Spleen (tissue), 11 donors: Measurements from ENCODE around the gene NAIP. TPM values are rescaled to one million over a fixed set of nuclear protein-coding genes. Genes with fewer than 3 reads are reported as not detected.
"Not testable (repeated sequence)": the region's sequence is repeated elsewhere in the genome, so short reads cannot be mapped to it uniquely, and the experiment has no call there.

Experiments
- DNase-seq: peaks from one replicate; pipeline ENCODE4 v3.0.0-alpha.2; 2020
- H3K27ac ChIP-seq, 8 donors: fragments of 200-600 bp; sonication (generic) in 7 of 8; 1 replicate in 4 of 8; 2 replicates in 4 of 8; pipeline versions ENCODE4 v1.5.0 to v1.8.0; 2016 to 2021; ENCODE audit warnings: inconsistent platforms in 4 of 8, mild to moderate bottlenecking in 4 of 8, moderate library complexity in 1 of 8
- H3K27me3 ChIP-seq, 7 donors: fragments of 200-600 bp; sonication (generic) in 6 of 7; replicated peaks in 1 of 7; 1 replicate in 4 of 7; 2 replicates in 3 of 7; pipeline versions ENCODE4 v1.5.0 to v1.8.0; 2016 to 2021; ENCODE audit warnings: inconsistent platforms in 3 of 7, mild to moderate bottlenecking in 1 of 7
- H3K36me3 ChIP-seq, 6 donors: fragments of 200-600 bp; sonication (generic) in 5 of 6; 1 replicate in 4 of 6; 2 replicates in 2 of 6; pipeline versions ENCODE4 v1.5.0 to v1.8.0; 2016 to 2021; ENCODE audit warnings: inconsistent platforms in 2 of 6
- H3K4me1 ChIP-seq, 6 donors: fragments of 200-600 bp; sonication (generic) in 5 of 6; 1 replicate in 3 of 6; 2 replicates in 3 of 6; pipeline versions ENCODE4 v1.5.0 to v1.8.0; 2016 to 2021; ENCODE audit warnings: inconsistent platforms in 3 of 6
- H3K4me3 ChIP-seq, 8 donors: fragments of 200-600 bp; sonication (generic) in 7 of 8; 1 replicate in 4 of 8; 2 replicates in 4 of 8; pipeline versions ENCODE4 v1.5.0 to v1.8.0; 2016 to 2021; ENCODE audit warnings: inconsistent platforms in 4 of 8, mild to moderate bottlenecking in 4 of 8, moderate library complexity in 2 of 8
- H3K9me3 ChIP-seq, 8 donors: fragments of 200-600 bp; sonication (generic) in 7 of 8; 1 replicate in 4 of 8; 2 replicates in 4 of 8; pipeline versions ENCODE4 v1.5.0 to v1.8.0; 2016 to 2021; ENCODE audit warnings: inconsistent platforms in 4 of 8
- POLR2A ChIP-seq, 3 donors: fragments of 450-650 bp; IDR thresholded peaks; one replicate each; pipeline ENCODE4 v1.5.1; 2017; ENCODE audit warnings: antibody characterized with exemption in 3 of 3, mild to moderate bottlenecking in 1 of 3
- POLR2AphosphoS5 ChIP-seq, 3 donors: sonication (generic); formaldehyde crosslinking; IDR thresholded peaks; one replicate each; pipeline ENCODE4 v1.5.1; 2017; ENCODE audit warnings: antibody characterized with exemption in 3 of 3
- WGBS, 5 donors: extraction: QIAGEN DNeasy Blood & Tissue Kit in 3 of 5; methylation state at CpG; one replicate each; pipeline versions ENCODE4 v1.1.5 to v1.1.7; 2013 to 2018; 5-methylcytosine and 5-hydroxymethylcytosine counted together
- intact Hi-C: fragments of 100-400 bp; cut with DNase I; formaldehyde crosslinking; loops from one replicate; pipeline ENCODE4 v1.15.0; 2023; ENCODE audit warnings: low total_unique reads
- polyA plus RNA-seq, 3 donors: library from polyadenylated mRNA; stranded (reverse); fragments of 200-250 nt; gene quantifications; one replicate each; pipeline ENCODE4 v1.2.1, GENCODE V29; 2013
- total RNA-seq, 7 donors: library from RNA; depleted of rRNA in 3 of 7; stranded (reverse); fragments of >200 nt in 3 of 7; fragmentation: NEBNext Ultra II Directional in 4 of 7; extraction: Animal tissue kit (Norgen Biotek cat#: 25700) in 4 of 7; gene quantifications; one replicate each; pipeline versions ENCODE4 v1.1.0 to v1.2.1, GENCODE V29; 2016 to 2021
- TF ChIP-seq, protein P1 (sequence below), 11 experiments: fragments of 200-600 bp in 7 of 11; fragments of 450-650 bp in 4 of 11; sonication (generic) in 4 of 11; IDR thresholded peaks in 8 of 11; conservative IDR thresholded peaks in 3 of 11; 1 replicate in 7 of 11; 2 replicates in 4 of 11; pipeline versions ENCODE4 v1.4.0 to v1.8.0; 2016 to 2021; ENCODE audit warnings: antibody characterized with exemption in 11 of 11, inconsistent platforms in 4 of 11, mild to moderate bottlenecking in 1 of 11
- donor health status: healthy with polysubstance abuse.
- donor health status: DM: no; HTN: no; CAD: no; lungs with moderate emphysema.
- donor health status: DM: no; HTN: no; CAD: no.
- donor health status: Bipolar disorder and iron deficiency.
- donor health status: healthy.
- donor health status: DM: no; HTN: no; CAD: no.
- donor health status: DM: yes; HTN: yes; CAD: no.

Gene NAIP
- total and polyA plus RNA-seq, 10 donors: 15.4 to 299 (median 188) TPM

DNA sequence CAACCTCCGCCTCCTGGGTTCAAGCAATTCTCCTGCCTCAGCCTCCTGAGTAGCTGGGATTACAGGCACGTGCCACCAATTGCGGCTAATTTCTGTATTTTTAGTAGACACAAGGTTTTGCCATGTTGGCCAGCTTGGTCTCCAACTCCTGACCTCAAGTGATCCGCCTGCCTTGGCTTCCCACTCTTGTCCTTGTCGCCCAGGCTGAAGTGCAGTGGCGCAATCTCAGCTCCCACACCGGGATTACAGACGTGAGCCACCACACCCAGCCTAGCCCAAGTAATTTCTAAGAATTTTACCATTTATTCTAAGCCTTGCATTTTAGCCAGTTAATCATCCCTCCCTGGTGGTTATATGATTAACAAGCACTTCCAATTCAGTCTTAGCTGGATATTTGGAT lies 11.0 kb downstream of the NAIP start:
- TF ChIP-seq, protein P1, sequence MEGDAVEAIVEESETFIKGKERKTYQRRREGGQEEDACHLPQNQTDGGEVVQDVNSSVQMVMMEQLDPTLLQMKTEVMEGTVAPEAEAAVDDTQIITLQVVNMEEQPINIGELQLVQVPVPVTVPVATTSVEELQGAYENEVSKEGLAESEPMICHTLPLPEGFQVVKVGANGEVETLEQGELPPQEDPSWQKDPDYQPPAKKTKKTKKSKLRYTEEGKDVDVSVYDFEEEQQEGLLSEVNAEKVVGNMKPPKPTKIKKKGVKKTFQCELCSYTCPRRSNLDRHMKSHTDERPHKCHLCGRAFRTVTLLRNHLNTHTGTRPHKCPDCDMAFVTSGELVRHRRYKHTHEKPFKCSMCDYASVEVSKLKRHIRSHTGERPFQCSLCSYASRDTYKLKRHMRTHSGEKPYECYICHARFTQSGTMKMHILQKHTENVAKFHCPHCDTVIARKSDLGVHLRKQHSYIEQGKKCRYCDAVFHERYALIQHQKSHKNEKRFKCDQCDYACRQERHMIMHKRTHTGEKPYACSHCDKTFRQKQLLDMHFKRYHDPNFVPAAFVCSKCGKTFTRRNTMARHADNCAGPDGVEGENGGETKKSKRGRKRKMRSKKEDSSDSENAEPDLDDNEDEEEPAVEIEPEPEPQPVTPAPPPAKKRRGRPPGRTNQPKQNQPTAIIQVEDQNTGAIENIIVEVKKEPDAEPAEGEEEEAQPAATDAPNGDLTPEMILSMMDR (IDR thresholded peaks at IDR 0.05 in 8 of 11, conservative IDR thresholded peaks at IDR 0.05 in 3 of 11): no peak
- Histone ChIP-seq H3K9me3 (no peaks in the 10 kb centered on the region), H3K27ac (no peak overlapping the region), H3K36me3 (peaks cover 0 to 44% (median 0%) of the 10 kb centered on the region in 6 donors), H3K4me1 (peaks cover 0 to 12% (median 0%) of the 10 kb centered on the region in 6 donors), H3K27me3 (no peaks in the 10 kb centered on the region), H3K4me3 (no peak overlapping the region)
- DNase-seq: no peak
- 74 to 89% (median 80%) methylated on average over 8 of the region's 8 CpGs for WGBS, 5 donors
- intact Hi-C loops: no loop called here

DNA sequence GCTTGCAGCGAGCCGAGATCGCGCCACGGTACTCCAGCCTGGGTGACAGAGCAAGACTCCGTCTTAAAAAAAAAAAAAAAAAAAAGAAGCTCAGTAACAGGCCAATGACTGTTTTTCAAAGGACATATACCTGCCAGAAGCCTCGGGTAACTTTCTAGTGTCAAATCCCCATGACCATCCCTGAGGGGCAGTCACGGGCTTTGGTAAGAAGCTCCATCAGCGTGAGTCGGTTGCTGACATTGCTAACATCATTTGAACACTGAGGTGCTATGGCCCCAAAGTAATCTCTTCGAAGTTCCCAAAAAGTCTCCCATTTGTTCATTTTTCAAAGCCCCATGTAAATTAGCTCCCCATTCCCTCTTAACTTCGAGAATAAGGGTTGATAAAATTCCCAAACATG lies 11.6 kb downstream of the NAIP start:
- 83 to 90% (median 84%) methylated on average over 12 of the region's 12 CpGs for WGBS, 5 donors
- Histone ChIP-seq H3K9me3 (no peaks in the 10 kb centered on the region), H3K27me3 (no peaks in the 10 kb centered on the region), H3K27ac (no peak overlapping the region), H3K4me1 (peaks cover 0 to 12% (median 0%) of the 10 kb centered on the region in 6 donors), H3K36me3 (peaks cover 0 to 45% (median 0%) of the 10 kb centered on the region in 6 donors), H3K4me3 (no peak overlapping the region)
- intact Hi-C loops: no loop called here
- no peak for DNase-seq
- TF ChIP-seq POLR2AphosphoS5 (IDR thresholded peaks at IDR 0.05) (no peak), POLR2A (IDR thresholded peaks at IDR 0.05) (no peak)
- TF ChIP-seq, protein P1 (IDR thresholded peaks at IDR 0.05 in 8 of 11, conservative IDR thresholded peaks at IDR 0.05 in 3 of 11): no peak

DNA sequence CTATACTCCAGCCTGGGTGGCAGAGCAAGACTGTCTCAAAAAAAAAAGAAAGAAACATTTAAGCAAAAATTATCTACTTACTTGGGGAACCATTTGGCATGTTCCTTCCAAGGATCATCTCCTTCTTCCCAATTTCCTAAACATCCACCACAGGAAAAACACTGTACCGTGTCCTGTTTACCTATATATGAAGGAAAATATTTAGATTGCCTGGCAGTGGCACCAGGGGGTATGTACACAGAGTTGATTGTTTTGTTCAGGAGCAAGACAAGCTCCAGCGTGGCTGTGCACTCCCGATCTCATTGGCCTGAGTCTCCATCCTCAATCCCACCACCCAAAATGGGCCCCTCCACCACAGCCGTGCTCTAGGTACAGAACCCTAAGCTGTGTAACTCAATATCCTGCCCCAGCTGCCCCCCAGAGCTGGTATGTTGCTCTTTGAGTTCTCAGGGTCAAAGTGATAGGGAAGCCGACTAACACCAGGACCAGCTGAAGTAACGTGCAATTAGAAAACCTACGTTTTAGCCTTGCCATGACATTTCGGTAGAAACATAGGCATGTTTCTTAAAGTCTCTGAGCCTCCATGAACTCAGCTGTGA lies 13.8 kb downstream of the NAIP start:
- no peak overlapping the region for H3K4me3 ChIP-seq
- intact Hi-C loops: no loop called here
- peaks cover 0 to 45% (median 0%) of the 10 kb centered on the region in 6 donors for H3K36me3 ChIP-seq
- H3K4me1 ChIP-seq: peaks cover 0 to 12% (median 0%) of the 10 kb centered on the region in 6 donors
- H3K9me3 ChIP-seq: no peaks in the 10 kb centered on the region
- 85 to 94% (median 89%) methylated on average over 8 of the region's 8 CpGs for WGBS, 5 donors
- DNase-seq: peak; percentile 56
- H3K27ac ChIP-seq: no peak overlapping the region
- TF ChIP-seq POLR2AphosphoS5 (IDR thresholded peaks at IDR 0.05) (no peak), POLR2A (IDR thresholded peaks at IDR 0.05) (no peak)
- TF ChIP-seq, protein P1 (IDR thresholded peaks at IDR 0.05 in 8 of 11, conservative IDR thresholded peaks at IDR 0.05 in 3 of 11): no peak
- H3K27me3 ChIP-seq: no peaks in the 10 kb centered on the region

DNA sequence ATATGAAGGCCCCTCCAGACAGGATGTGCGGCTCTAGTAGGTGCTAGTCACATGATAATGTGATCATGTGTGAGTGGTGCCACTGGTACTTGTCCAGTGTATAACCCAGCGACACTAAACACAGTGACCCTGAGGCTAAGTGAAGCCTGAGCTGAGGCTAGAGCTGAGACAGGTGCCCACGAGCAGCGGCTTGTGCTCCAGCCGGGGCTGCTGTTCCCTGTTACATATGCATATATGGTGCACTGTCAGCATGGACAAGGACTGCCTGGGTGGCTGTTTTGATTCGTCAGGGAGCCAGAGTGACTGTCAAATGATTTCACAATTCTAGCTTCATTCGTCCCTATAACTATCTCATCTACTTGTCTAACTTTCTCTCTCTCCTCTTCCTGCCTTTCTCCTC lies 18.2 kb downstream of the NAIP start:
- H3K36me3 ChIP-seq: peaks cover 0 to 29% (median 0%) of the 10 kb centered on the region in 6 donors
- H3K27me3 ChIP-seq, H3K4me3 ChIP-seq, H3K4me1 ChIP-seq, H3K9me3 ChIP-seq, DNase-seq, intact Hi-C loops, H3K27ac ChIP-seq: not testable (repeated sequence)
- WGBS, 5 donors: 29 to 82% (median 75%) methylated on average over 1 to 3 of the region's 7 CpGs; no CpG with 5 or more reads in 2 of the 5 donors

DNA sequence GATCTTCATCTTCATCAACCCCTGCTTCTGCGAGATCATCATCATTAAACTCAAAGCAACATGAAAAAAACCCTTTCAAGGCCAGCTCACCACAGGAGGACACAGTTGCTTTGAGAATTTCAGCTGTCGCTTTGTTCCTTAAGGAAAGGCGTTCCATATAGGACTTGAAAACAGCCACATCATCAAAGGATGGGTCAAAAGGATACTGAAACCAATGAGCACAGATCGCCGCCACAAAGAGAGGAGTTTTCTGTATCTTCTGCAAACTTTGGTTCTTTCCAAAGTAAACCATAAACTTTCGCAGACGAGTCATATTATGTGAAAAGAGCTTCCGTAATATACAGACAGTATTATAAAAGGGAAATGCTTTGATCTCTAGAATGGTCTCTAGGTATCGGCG lies 40.3 kb downstream of the NAIP start:
- H3K27ac ChIP-seq, H3K4me3 ChIP-seq, H3K36me3 ChIP-seq, H3K27me3 ChIP-seq, intact Hi-C loops, H3K4me1 ChIP-seq, H3K9me3 ChIP-seq, DNase-seq: not testable (repeated sequence)
- WGBS, 5 donors: no CpG with 5 or more reads among the region's 10 CpGs

DNA sequence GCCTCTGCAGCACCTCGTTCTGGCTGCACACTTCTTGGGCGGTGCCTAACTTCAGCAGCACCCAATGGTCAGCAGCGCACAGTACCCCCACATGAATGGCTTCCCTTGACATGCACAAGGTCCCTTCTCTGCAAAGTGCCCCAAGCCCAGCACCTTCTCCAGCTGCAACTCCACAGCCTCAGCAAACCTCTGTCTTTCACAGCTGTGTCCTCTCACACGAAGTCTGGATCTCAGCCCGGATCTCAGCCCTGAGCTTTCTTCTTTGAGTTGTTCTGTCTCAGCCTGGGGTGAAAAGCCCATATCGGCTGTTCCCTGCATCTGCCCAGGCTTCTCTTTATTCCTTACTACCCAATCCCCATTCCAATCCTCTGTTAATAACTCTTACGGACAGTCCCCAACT lies 57.9 kb downstream of the NAIP start:
- H3K9me3 ChIP-seq, H3K4me1 ChIP-seq, H3K36me3 ChIP-seq, H3K27me3 ChIP-seq, intact Hi-C loops, H3K27ac ChIP-seq, H3K4me3 ChIP-seq, DNase-seq: not testable (repeated sequence)
- no CpG with 5 or more reads among the region's 7 CpGs for WGBS, 5 donors

DNA sequence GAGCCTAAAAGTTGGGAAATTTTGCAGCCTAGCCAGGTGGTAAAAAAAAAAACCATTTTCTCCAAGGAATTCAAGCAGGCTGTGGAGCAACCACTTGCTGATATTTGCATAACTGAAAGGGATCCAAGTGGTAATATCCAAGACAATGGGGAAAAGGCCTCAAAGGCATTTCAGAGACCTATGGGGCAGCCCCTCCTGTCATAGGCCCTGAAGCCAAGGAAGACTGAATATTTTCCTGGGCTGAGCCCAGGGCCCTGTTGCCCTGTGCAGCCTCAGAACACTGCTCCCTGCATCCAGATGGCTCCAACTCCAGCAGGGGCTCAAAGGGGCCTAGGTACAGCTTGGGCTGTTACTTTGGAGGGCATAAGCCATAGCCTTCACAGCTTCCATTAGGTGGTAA lies 60.6 kb downstream of the NAIP start:
- H3K9me3 ChIP-seq, intact Hi-C loops, DNase-seq, H3K4me1 ChIP-seq, H3K27me3 ChIP-seq, H3K36me3 ChIP-seq, H3K4me3 ChIP-seq, H3K27ac ChIP-seq: not testable (repeated sequence)

DNA sequence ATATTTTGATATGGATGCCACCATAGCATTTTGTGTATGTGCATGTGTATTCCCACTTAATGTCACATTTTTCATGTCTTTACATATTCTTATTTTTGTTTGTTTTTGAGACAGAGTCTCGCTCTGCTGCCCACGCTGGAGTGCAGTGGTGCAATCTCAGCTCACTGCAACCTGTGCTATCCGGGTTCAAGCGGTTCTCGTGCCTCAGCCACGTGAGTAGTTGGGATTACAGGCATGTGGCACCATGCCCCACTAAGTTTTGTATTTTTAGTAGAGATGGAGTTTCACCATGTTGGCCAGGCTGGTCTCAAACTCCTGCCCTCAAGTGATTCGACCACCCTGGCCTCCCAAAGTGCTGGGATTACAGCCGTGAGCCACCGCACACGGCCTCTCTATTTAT lies 72.1 kb downstream of the NAIP start:
- H3K27ac ChIP-seq, H3K4me3 ChIP-seq, H3K27me3 ChIP-seq, intact Hi-C loops, H3K4me1 ChIP-seq, H3K9me3 ChIP-seq: not testable (repeated sequence)
- 96% methylated on average over 4 of the region's 10 CpGs; no CpG with 5 or more reads in 4 of the 5 donors for WGBS, 5 donors
- peak; percentile 9 for DNase-seq
- peaks cover 0 to 19% (median 0%) of the 10 kb centered on the region in 6 donors for H3K36me3 ChIP-seq
